Measurements from ENCODE around the gene PLEK2. TPM values are rescaled to one million over a fixed set of nuclear protein-coding genes. Genes with fewer than 3 reads are reported as not detected.

Gene PLEK2
- total RNA-seq, 1 donor from 2014 or later, result 100 TPM

DNA sequence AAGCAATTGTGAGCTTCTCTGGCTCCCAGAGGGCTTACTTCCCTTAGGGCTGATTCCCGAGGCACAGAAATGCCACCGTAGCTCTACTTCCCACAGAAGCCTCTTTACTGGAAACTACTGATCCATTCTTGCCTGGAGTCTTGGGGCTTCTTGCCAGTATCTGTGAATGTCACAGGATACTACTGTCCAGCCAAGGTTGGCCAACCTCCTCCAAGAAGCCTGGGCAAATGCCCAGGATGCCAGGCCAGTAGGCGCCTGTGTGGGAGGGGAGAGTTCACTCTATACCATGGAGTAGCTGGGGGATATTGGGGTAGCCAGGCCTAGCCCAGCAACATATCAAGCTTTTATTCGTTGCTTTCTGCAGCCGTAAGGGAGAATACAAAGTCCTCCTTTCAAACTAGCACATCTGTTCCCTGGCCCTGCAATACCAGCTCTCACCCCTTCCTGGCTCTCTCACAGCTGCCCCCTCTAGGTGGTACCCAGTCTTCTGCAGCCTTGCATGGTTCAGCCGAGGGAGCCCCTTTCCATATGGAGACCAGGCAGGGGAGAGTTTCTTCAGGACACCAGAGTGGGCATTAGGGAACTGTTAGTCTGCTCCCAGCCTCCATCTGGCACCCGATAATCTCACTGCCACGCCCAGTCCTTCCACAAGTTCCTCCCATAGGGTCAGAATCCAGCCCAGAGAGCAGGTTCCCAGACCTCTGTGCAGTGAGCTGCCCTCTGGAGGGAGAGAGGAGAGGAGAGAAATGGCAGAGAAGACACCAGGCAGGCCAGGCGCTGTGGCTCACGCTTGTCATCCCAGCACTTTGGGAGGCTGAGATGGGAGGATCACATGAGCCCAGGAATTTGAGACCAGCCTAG, 24.3 kb upstream of the PLEK2 start:
- DNase-seq (ENCODE audit: low read depth), result no peak
- Histone ChIP-seq H3K36me3 (ENCODE audit: control insufficient read depth, insufficient read depth, low read length) (no peaks in the 10 kb centered on the region), H3K4me3 (ENCODE audit: low read depth, low read length) (no peak overlapping the region), H3K27me3 (ENCODE audit: control insufficient read depth, insufficient read depth, low read length) (peaks cover 4% of the 10 kb centered on the region)
- TF ChIP-seq, protein P1, sequence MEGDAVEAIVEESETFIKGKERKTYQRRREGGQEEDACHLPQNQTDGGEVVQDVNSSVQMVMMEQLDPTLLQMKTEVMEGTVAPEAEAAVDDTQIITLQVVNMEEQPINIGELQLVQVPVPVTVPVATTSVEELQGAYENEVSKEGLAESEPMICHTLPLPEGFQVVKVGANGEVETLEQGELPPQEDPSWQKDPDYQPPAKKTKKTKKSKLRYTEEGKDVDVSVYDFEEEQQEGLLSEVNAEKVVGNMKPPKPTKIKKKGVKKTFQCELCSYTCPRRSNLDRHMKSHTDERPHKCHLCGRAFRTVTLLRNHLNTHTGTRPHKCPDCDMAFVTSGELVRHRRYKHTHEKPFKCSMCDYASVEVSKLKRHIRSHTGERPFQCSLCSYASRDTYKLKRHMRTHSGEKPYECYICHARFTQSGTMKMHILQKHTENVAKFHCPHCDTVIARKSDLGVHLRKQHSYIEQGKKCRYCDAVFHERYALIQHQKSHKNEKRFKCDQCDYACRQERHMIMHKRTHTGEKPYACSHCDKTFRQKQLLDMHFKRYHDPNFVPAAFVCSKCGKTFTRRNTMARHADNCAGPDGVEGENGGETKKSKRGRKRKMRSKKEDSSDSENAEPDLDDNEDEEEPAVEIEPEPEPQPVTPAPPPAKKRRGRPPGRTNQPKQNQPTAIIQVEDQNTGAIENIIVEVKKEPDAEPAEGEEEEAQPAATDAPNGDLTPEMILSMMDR (IDR thresholded peaks at IDR 0.05; ENCODE audit: insufficient read depth, low read length, poor library complexity, severe bottlenecking), result no peak

DNA sequence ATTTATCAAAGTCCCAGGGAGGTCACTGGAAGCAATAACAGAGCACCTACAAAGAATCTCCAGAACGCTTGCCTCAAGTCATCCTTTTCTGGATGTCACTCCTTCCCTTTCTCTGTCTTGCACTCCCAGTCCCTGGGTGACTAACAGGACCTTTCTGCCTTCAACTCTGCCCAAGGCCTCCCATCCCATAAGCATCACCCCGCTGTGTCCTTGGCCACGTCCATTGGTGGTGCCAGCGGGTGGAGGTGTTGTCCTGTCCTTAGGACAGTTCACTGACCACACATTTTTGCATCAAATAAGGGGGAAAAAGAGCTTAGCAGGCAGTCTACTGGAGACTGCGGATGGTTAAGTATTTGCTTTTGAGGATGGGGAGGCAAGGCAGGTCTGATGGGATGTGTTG, 23.6 kb upstream of the PLEK2 start:
- H3K27me3 ChIP-seq (ENCODE audit: control insufficient read depth, insufficient read depth, low read length), result peaks cover 4% of the 10 kb centered on the region
- TF ChIP-seq, protein P1 (IDR thresholded peaks at IDR 0.05; ENCODE audit: insufficient read depth, low read length, poor library complexity, severe bottlenecking), result no peak
- no peak for DNase-seq (ENCODE audit: low read depth)
- no peak overlapping the region for H3K4me3 ChIP-seq (ENCODE audit: low read depth, low read length)
- no peaks in the 10 kb centered on the region for H3K36me3 ChIP-seq (ENCODE audit: control insufficient read depth, insufficient read depth, low read length)

DNA sequence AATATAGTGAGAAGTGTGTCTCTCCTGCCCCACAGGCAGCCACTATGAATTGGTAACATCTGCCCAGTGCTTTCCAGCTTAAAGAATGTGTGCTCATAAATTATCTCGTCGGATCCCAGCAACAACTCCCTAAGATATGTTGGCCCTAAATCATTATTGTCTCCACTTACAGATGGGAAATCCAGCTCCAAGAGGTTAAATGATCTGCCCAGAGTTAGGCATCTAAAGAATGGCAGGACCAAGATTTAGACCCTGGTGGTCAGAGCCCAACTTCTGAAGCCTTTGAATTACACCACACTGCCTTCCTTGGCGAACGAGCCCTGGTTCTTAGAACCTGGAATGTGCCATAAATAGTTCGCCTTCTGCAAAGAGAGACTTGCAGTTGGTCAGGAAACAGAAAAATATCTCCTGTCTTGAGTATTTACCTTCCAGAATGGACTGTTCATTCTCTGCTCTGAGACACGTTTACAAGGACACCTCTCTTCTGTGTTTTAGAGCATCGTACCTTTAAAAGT, 20.1 kb upstream of the PLEK2 start:
- no peak overlapping the region for H3K4me3 ChIP-seq (ENCODE audit: low read depth, low read length)
- H3K36me3 ChIP-seq (ENCODE audit: control insufficient read depth, insufficient read depth, low read length), result no peaks in the 10 kb centered on the region
- H3K27me3 ChIP-seq (ENCODE audit: control insufficient read depth, insufficient read depth, low read length), result no peaks in the 10 kb centered on the region
- no peak for DNase-seq (ENCODE audit: low read depth)
- TF ChIP-seq, protein P1 (IDR thresholded peaks at IDR 0.05; ENCODE audit: insufficient read depth, low read length, poor library complexity, severe bottlenecking), result no peak

DNA sequence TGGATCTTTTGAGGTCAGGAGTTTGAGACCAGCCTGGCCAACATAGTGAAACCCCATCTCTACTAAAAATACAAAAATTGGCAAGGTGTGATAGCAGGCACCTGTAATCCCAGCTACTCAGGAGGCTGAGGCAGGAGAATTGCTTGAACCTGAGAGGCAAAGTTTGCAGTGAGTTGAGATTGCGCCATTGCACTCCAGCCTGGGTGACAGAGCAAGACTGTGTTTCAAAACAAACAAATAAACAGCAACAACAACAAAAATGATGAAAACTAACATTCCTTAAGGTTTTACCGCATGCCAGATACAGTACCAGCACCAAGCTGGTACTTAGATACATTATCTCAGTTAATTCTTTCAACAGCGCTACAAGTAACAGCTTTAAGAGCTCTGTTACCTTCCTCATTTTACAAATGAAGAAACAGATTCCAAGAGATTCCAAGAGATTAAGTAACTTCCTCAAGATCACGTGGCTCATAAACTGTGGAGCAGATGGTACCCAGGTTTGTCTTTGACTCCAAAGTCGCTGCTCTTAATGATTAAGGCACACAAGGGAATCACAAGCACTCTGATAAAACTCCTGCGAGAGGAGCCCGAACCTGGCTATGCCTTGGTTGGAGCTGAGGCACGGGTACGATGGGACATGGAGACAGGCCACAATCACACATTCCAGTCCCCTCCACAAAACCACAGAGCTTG, 17.7 kb upstream of the PLEK2 start:
- TF ChIP-seq, protein P1 (IDR thresholded peaks at IDR 0.05; ENCODE audit: insufficient read depth, low read length, poor library complexity, severe bottlenecking), result no peak
- no peak overlapping the region for H3K4me3 ChIP-seq (ENCODE audit: low read depth, low read length)

DNA sequence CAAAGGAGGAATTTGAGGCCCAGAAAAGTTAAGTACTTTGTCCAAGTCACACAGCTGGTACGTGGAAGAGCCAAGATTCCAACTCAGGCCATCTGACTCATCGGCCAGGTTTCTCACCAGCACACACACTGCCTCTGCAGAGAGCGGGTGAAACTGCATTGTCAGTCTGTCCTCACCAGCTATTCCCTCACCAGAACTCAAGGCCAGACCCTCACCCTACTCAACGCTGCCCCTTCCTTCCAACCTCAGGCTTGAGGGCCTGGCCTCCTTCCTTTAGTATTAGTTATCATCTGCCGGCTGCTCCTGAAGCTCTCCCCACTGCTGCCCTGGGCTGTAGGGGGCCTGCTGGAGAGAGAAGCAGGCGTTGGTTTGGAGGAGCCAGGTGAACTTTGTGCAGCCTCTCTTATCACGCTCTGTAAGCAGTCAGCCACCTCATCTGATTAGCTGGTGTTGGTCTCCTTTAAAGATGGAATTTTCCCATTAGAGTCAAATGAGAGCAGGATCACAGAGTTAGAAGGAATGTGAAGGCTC, 16.6 kb upstream of the PLEK2 start:
- TF ChIP-seq, protein P1 (IDR thresholded peaks at IDR 0.05; ENCODE audit: insufficient read depth, low read length, poor library complexity, severe bottlenecking), result no peak
- no peak for DNase-seq (ENCODE audit: low read depth)
- Histone ChIP-seq H3K36me3 (ENCODE audit: control insufficient read depth, insufficient read depth, low read length) (no peaks in the 10 kb centered on the region), H3K4me3 (ENCODE audit: low read depth, low read length) (no peak overlapping the region), H3K27me3 (ENCODE audit: control insufficient read depth, insufficient read depth, low read length) (no peaks in the 10 kb centered on the region)

More for the DNA sequence above, 17.7 kb upstream of the PLEK2 start:
- no peaks in the 10 kb centered on the region for H3K27me3 ChIP-seq (ENCODE audit: control insufficient read depth, insufficient read depth, low read length)
- no peaks in the 10 kb centered on the region for H3K36me3 ChIP-seq (ENCODE audit: control insufficient read depth, insufficient read depth, low read length)
- DNase-seq (ENCODE audit: low read depth), result no peak

All from kidney epithelial cell (primary cell).